HEK293T (cell line): ENCODE measurements around the gene HSPA14.

Experiments used
- BHLHE40 ChIP-seq: fragments of 450-650 bp; IDR thresholded peaks from 2 replicates; pipeline ENCODE4 v1.6.1; 2016; ENCODE audit warnings: mild to moderate bottlenecking, moderate library complexity, borderline replicate concordance
- ELF4 ChIP-seq: fragments of 450-650 bp; IDR thresholded peaks from 2 replicates; pipeline ENCODE4 v1.6.1; 2017; ENCODE audit warnings: antibody characterized with exemption
- FOXA1 ChIP-seq: fragments of 450-650 bp; IDR thresholded peaks from 2 replicates; pipeline ENCODE4 v1.6.1; 2016; ENCODE audit warnings: mild to moderate bottlenecking
- FOXK2 ChIP-seq: fragments of 450-650 bp; IDR thresholded peaks from 2 replicates; pipeline ENCODE4 v1.6.1; 2016; ENCODE audit warnings: mild to moderate bottlenecking
- FOXM1 ChIP-seq: fragments of 450-650 bp; IDR thresholded peaks from 2 replicates; pipeline ENCODE4 v1.6.1; 2017; ENCODE audit warnings: mild to moderate bottlenecking, borderline replicate concordance
- LEF1 ChIP-seq: fragments of 450-650 bp; IDR thresholded peaks from 2 replicates; pipeline ENCODE4 v1.6.1; 2017; ENCODE audit warnings: mild to moderate bottlenecking, borderline replicate concordance
- NFRKB ChIP-seq: fragments of 450-650 bp; IDR thresholded peaks from 2 replicates; pipeline ENCODE4 v1.6.1; 2016; ENCODE audit warnings: mild to moderate bottlenecking, moderate library complexity
- PKNOX1 ChIP-seq: fragments of 450-650 bp; IDR thresholded peaks from 2 replicates; pipeline ENCODE4 v1.6.1; 2016
- SP1 ChIP-seq: fragments of 450-650 bp; IDR thresholded peaks from 2 replicates; pipeline ENCODE4 v1.6.1; 2017
- SUZ12 ChIP-seq: fragments of 450-650 bp; IDR thresholded peaks from 2 replicates; pipeline ENCODE4 v1.6.1; 2016; ENCODE audit warnings: mild to moderate bottlenecking
- TARDBP ChIP-seq: fragments of 450-650 bp; IDR thresholded peaks from 2 replicates; pipeline ENCODE4 v1.6.1; 2016
- ZNF384 ChIP-seq: fragments of 450-650 bp; IDR thresholded peaks from 2 replicates; pipeline ENCODE4 v1.6.1; 2016

GRCh38 chr10:14801723-14802122 lies 36.4 kb upstream of the HSPA14 start:
- TF ChIP-seq ELF4 (no peak), FOXK2 (no peak), TARDBP (no peak), FOXM1 (no peak), BHLHE40 (no peak), SP1 (no peak), FOXA1 (no peak), SUZ12 (no peak), PKNOX1 (no peak), ZNF384 (no peak), LEF1 (no peak), NFRKB (no peak)
